Ecto neural progenitor cell (in vitro differentiated cells): Measurements from ENCODE around the gene B4GALT4.
"Not testable (repeated sequence)": the region's sequence is repeated elsewhere in the genome, so short reads cannot be mapped to it uniquely, and the experiment has no call there.

Experiments
- DNase-seq: peaks from one replicate; pipeline ENCODE4 v3.0.0-alpha.2; 2018; ENCODE audit warnings: low spot score

The B4GALT4 gene

DNA sequence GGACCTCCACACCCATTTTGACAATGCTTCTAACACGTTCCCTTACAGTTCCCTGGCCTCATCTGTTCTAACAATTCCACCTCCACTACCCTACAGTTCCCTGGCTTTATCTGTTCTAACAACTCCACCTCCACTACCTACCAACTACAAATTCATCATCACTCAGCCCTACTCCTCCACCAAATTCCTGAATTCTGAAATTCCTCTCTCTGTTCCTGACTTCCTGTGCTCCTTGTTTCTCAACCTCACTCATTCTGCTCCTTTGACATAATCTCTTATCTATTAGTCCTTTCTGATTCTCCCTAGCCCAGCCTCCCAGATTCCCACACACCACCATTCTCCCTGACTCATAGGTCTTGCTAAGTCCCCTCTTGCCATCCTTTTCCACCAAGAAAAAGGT lies 44.8 kb downstream of the B4GALT4 start:
- DNase-seq = no peak

GRCh38 chr3:119195151-119195476 lies 45.6 kb downstream of the B4GALT4 start:
- no peak for DNase-seq

- DNase-seq = no peak
These were observed 46.2 kb downstream of the B4GALT4 start for GRCh38 chr3:119194237-119195150.

GRCh38 chr3:119191800-119192199 lies 48.9 kb downstream of the B4GALT4 start:
- DNase-seq = no peak

DNA sequence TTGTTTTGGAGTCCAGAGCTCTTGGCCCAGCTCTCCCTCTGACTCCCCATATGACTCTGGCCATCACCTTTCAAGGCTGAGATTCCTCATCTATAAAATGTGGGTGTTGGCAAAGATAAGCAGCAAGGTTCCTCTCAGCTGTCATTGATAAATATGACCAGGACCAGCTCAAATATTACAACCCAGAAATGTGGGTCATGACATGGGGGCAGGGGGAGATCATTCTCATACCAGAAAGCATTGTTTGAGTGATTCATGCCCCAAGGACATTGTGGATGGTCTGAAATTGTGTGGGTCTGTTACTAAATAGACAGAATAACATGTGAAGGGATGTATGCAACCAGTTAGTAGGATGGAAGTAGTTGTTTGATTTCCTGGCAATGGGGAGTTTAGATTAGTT lies 53.4 kb downstream of the B4GALT4 start:
- no peak for DNase-seq

DNA sequence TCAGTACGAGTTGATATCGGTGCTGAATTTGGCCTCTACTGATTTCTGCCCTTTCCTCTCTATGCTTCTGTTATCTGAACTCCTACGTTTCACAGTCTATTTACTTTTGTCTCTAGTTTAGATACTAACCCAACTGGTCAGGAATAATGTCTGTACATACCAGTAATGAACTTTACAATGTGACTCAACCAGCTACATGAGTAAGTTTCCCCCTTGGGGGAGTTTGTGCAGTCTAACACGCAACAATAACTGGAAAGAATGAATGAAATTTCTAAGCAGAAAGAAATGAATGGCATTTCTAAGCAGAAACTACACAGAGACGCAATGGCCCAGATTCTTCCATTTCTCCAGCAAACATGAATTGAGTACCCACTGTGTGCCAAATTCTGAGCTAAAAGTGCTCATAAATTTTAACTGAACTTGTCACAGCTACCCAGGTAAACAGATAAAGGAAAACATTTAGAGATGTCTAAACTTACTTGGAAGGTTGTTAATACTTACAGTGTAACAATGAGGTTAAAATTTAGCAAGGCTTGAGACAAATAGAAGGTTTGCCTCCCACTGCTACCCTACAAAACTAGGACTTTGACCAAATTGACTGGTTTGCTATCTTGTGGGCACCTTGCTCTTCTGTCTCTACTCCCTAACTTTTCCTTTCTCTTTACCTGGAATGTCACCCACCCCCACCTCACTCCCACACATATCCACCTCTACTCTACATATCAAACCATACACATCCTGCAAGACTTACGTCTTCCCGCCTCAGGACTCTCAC lies 55.7 kb downstream of the B4GALT4 start:
- no peak for DNase-seq

DNA sequence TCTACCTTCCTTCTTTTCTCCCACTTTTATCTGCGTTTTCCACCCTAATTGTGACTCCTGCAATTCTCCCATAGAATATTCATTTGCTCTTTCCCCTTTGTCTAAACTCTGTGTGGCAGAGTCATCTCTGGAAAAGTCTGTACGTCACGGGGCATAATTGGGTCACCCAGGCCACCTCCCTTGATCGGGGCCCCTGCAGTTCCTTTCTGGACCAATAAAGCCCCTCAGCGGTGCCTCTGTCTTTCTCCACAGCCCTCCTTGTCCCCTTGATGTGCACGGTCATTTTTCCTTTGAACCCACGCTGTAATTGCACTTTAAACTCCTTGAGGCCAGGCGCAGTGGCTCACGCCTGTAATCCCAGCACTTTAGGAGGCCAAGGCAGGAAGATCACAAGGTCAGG lies 56.6 kb downstream of the B4GALT4 start:
- no peak for DNase-seq

DNA sequence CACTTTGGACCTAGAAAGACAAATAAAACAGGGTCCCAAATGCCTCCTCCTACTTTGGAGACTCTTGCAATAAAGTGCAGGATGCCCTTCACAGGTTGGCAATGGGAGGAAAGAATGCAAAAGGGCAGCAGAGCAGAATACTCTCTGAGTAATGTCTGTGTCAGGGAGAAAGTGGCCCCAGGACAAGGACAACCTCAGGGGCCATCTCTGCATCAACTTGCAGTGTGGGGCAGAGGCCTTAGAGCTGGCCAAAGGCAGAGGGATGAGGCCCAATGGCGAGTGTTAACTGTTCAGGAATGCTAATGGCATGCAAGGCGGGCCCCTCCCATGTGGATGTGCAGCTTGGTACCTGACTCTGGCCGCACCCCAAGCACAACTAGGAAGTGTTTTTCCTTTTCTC lies 58.9 kb downstream of the B4GALT4 start:
- DNase-seq = no peak

- DNase-seq = no peak
These were observed 63.4 kb downstream of the B4GALT4 start for GRCh38 chr3:119177321-119177720.

- no peak for DNase-seq
These were observed 63.9 kb downstream of the B4GALT4 start for GRCh38 chr3:119176778-119177177.

- no peak for DNase-seq
These were observed 64.6 kb downstream of the B4GALT4 start for GRCh38 chr3:119175872-119176756.

DNA sequence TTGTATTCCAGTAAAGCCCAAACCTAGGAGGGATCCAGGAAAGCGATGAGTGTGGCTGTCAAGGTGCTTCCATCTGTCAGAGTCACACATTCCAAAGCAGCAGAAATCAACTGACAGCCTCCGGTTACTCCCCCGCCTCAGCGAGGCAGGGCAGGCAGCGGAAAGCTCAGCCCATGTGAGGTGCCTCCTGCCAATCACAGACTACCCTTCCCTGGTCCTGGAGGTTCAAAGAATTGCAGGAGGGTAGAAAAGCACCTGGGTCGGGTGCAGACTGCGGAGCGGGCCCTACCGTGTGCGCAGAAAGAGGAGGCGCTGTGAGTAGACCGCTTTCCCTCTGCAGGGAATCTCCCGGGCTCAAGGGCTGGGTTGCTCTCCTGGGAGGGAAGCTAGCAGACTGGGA lies 67.4 kb downstream of the B4GALT4 start, which contains the start of gene UPK1B:
Gene UPK1B (plus strand): TSS at position 274 of the 400 bp plus-strand sequence. CDS start 13,144 bp downstream, outside the sequence.
- DNase-seq = peak; percentile 63

DNA sequence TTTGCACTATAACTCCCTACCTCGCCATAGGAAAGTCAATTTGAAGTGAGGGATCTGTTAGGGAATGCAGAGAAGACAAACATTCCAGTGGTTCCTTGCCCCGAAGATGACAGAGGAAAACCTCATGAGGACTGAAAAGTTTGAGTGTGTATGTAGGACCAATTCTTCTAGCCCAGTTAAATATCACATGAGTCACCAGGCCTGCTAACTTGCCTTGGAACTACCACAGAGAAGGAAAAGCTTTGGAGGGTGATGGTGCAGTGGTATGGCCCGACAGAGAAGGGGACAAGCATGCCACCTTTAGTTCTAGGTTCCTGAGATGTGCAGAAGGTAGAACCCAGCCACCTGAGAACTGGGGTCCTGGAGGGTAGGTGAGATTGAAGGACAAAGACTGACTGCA lies 69.9 kb downstream of the B4GALT4 start:
- no peak for DNase-seq

GRCh38 chr3:119164745-119165144 lies 75.9 kb downstream of the B4GALT4 start:
- DNase-seq = not testable (repeated sequence)
